GM18868 (cell line): Measurements from ENCODE around the gene GLI2.

ENCODE experiments used
- ATAC-seq: cut with Tn5 transposase; IDR thresholded peaks from one replicate; pipeline ENCODE4 v1.9.1; 2021; ENCODE audit warnings: mild to moderate bottlenecking, moderate library complexity; ENCODE audit not compliant: unreplicated experiment

The GLI2 gene

GRCh38 chr2:120711694-120712093 lies 24.0 kb upstream of the GLI2 start:
- ATAC-seq: no peak

- no peak for ATAC-seq
Measured at GRCh38 chr2:120712180-120712681, 23.4 kb upstream of the GLI2 start.

- no peak for ATAC-seq
Measured at GRCh38 chr2:120715353-120715752, 20.3 kb upstream of the GLI2 start.

GRCh38 chr2:120715941-120716340 lies 19.7 kb upstream of the GLI2 start:
- ATAC-seq: no peak

GRCh38 chr2:120716641-120717585 lies 18.8 kb upstream of the GLI2 start:
- ATAC-seq: no peak

GRCh38 chr2:120719491-120719890 lies 16.2 kb upstream of the GLI2 start:
- ATAC-seq: no peak

GRCh38 chr2:120720231-120720630 lies 15.4 kb upstream of the GLI2 start:
- no peak for ATAC-seq

- ATAC-seq: no peak
Measured at GRCh38 chr2:120720746-120721375, 14.8 kb upstream of the GLI2 start.

GRCh38 chr2:120722246-120722567 lies 13.5 kb upstream of the GLI2 start:
- no peak for ATAC-seq

- ATAC-seq: no peak
Measured at GRCh38 chr2:120722568-120723421, 12.9 kb upstream of the GLI2 start.

- ATAC-seq: no peak
Measured at GRCh38 chr2:120726245-120726644, 9.4 kb upstream of the GLI2 start.

GRCh38 chr2:120729406-120730399 lies 6.0 kb upstream of the GLI2 start:
- ATAC-seq: no peak

- no peak for ATAC-seq
Measured at GRCh38 chr2:120731175-120731574, 4.5 kb upstream of the GLI2 start.

GRCh38 chr2:120732506-120733237 lies 3.0 kb upstream of the GLI2 start:
- ATAC-seq: no peak

GRCh38 chr2:120733238-120733932 lies 2.3 kb upstream of the GLI2 start:
- no peak for ATAC-seq

- ATAC-seq: no peak
Measured at GRCh38 chr2:120734930-120735651, 577 bp upstream of the GLI2 start.

- no peak for ATAC-seq
Measured at GRCh38 chr2:120736202-120736623, 545 bp downstream of the GLI2 start.
